Pericardium fibroblast (primary cell): ENCODE results near the gene SELENOI. TPM values are rescaled to one million over a fixed set of nuclear protein-coding genes. Genes with fewer than 3 reads are reported as not detected.

ENCODE experiments used
- total RNA-seq: library from RNA; depleted of rRNA; stranded (reverse); fragments of >200 nt; gene quantifications from 2 replicates; pipeline ENCODE4 v1.2.3, GENCODE V29; 2015

Gene SELENOI, protein sequence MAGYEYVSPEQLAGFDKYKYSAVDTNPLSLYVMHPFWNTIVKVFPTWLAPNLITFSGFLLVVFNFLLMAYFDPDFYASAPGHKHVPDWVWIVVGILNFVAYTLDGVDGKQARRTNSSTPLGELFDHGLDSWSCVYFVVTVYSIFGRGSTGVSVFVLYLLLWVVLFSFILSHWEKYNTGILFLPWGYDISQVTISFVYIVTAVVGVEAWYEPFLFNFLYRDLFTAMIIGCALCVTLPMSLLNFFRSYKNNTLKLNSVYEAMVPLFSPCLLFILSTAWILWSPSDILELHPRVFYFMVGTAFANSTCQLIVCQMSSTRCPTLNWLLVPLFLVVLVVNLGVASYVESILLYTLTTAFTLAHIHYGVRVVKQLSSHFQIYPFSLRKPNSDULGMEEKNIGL
- 4.2 and 8.2 TPM in 2 replicates for total RNA-seq

DNA sequence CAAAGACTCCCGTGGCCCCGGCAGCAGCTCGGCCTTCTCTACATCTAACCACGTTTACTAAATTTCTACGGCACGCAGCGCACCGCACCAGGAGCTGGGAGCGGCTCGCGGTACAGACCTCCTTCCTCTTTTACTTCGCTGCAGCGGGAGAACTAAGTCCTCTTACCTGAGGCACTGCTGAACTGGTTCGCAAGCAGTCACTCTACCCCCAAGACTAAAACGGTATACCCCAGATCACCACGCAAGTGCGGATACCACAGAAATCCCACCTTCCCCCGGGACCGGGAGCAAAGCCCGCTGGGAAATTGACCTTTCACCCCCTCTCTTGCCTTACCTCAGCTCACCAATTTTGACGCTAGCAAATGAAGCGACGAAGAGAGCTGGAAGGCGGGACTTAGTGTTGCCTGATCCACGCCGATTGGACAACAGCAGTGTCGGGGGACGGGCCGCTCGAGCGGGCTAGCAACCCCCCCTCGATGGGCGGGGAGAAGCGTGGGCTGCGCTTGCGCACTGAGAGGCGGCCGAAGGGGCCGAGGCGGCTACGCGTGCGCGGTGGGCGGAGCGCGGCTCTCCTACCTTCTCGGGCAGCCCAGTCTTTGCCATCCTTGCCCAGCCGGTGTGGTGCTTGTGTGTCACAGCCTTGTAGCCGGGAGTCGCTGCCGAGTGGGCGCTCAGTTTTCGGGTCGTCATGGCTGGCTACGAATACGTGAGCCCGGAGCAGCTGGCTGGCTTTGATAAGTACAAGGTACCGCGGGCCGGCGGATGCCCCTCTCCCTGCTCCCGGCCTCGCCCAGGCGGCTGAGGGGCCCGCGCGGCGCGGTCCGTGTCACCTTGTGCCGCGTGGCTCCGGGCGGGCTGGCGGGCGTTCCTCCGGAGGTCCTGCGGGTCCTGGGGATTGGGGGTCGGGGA is at the start of gene SELENOI:
SELENOI (plus strand) TSS at position 599 of the 909 bp plus-strand sequence; CDS start at position 689, 90 bp downstream.

DNA sequence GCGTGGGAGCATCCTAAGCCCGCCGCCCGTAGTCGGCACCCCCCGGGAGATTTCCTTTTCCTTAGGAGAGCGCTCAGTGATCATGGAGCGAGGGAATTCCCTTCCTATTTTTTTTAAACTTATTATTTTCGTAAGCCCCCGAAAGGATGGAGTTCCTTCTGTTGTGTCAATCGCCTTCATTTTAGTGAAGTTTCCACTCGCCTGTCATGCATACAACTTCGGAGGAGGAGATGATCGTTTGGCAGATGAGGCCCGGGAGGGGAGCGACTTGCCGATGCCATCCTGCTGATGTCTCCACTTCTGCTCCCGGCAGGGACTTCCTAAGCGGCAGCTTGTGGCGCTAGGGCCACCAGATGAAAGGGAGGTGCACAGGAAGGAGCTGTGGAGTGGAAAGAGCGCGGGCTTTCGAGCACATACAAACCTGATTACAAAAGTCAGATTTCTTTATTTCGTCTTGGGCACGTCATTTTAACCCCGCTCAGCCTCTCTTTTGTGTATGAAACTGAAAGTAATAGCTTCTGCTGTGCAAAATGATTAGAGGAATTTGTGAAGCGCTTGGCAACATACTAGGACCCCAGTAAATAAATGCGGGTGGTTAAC is 611 bp downstream of the SELENOI start, which contains the start of gene ADGRF3:
ADGRF3 (minus strand) TSS at position 336 of the 600 bp plus-strand sequence. CDS start 555 bp downstream, outside the sequence.

DNA sequence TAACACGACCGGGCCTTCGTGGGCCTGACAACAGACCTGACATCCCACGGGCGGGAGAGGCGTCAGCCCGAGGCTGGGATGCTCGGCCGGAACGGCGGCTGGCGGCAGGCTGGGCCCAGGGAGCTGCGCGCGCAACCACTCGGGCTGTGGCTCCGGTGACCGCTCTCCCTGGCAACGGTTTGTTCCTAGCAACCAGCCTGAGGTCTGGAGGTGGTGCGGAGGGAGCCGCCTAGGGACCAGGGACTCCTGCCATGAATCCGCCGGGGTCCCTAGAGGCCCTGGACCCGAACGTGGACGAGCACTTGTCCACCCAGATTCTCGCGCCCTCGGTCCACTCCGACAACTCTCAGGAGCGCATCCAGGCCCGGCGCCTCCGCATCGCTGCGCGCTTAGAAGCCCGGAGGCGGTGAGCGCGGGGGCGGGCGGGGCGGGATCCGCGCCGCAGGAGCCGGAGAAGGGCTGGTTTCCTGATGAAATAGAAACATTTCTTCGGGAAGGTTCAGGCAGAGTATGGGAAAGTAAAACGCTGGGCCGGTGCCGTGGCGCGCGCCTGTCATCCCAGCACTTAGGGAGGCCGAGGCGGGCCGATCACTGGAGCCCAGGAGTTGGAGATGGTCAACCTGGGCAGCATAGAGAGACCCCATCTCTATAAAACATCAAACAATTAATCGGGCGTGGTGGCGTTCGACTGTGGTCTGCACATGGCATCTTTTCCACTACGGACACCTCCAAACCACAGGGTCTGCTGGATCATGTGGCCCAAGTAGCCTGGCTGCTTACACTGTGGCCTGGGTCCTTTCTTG is 56.0 kb downstream of the SELENOI start, which contains the start of gene DRC1:
DRC1 (plus strand) TSS at position 182 of the 803 bp plus-strand sequence; CDS start at position 252, 70 bp downstream.

Other genes starting within 250 kb of the SELENOI start
- 2.8 and 4.7 TPM in 2 replicates for gene GAREM2, start 173.1 kb upstream of the SELENOI start, total RNA-seq
- gene HADHA, start 101.5 kb upstream of the SELENOI start, total RNA-seq = 107 and 116 TPM in 2 replicates
- gene HADHB, start 101.2 kb upstream of the SELENOI start, total RNA-seq = 101 and 104 TPM in 2 replicates
- gene ADGRF3, start 646 bp downstream of the SELENOI start, total RNA-seq = not detected in 2 replicates
- gene DRC1, start 55.8 kb downstream of the SELENOI start, total RNA-seq = not detected in 2 replicates
- gene OTOF, start 132.0 kb downstream of the SELENOI start, total RNA-seq = not detected in 2 replicates